HG02642 (cell line): ENCODE data around the gene SCIN.
"Not testable (repeated sequence)": the region's sequence is repeated elsewhere in the genome, so short reads cannot be mapped to it uniquely, and the experiment has no call there.

Experiments
- ATAC-seq: cut with Tn5 transposase; IDR thresholded peaks from one replicate; pipeline ENCODE4 v1.9.1; 2021; ENCODE audit warnings: mild to moderate bottlenecking; ENCODE audit not compliant: unreplicated experiment, poor library complexity

The SCIN gene

DNA sequence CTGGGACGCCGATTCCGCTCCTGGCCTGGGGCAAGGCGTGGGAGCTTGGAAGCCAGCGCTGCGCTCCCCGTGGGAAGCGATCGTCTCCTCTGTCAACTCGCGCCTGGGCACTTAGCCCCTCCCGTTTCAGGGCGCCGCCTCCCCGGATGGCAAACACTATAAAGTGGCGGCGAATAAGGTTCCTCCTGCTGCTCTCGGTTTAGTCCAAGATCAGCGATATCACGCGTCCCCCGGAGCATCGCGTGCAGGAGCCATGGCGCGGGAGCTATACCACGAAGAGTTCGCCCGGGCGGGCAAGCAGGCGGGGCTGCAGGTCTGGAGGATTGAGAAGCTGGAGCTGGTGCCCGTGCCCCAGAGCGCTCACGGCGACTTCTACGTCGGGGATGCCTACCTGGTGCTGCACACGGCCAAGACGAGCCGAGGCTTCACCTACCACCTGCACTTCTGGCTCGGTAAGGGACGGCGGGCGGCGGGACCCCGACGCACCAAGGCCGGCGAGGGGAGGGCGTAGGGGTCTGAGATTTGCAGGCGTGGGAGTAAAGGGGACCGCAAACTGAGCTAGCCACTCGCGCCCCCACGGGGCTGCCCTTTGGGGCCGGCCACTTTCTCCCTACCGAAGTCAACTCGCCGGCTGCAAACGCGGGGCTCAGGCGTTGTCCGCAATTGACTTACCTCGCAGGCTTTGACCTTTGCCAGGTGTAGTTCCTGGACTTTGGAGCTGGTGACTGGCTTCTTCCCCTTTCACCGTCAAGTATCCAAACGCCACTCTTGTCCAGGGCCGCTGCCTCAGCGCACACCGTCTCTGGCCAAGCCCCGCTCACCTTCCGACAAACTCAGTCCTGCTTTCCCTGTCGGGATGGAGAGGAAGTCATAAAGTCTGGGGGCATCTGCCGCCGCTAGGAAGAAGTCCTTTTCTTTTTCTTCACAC is at the start of gene SCIN:
TSS of gene SCIN (plus strand) at position 187 of the 928 bp plus-strand sequence. CDS start at position 254, 67 bp downstream.
- ATAC-seq = peak; percentile 61

DNA sequence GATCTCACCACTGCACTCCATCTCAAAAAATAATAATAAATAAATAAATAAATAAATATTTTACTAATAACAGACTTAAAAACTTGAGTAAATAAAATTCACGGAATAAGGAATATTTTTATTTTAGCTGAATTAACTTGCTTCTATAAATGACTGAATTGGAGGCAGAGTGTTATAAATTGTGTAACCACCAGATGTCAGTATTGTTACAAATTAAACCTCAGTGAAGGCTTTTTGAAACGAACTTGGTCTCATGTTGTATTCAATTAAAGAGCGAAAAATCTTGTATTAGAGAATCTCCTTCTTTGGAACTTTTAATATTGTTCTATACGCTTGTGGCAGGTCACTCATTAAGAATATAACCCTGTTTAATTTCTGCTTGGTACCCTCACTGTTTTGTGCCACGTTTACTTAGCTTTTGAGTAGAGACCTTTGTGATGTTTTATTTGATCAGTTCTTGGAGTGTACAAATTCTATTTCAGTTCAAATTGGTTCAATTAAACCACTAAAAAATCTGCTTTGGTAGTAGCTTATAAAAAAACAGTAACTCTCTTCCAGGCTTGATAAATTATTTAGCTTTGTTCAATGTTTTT is 45.6 kb upstream of the SCIN start:
- ATAC-seq = no peak

DNA sequence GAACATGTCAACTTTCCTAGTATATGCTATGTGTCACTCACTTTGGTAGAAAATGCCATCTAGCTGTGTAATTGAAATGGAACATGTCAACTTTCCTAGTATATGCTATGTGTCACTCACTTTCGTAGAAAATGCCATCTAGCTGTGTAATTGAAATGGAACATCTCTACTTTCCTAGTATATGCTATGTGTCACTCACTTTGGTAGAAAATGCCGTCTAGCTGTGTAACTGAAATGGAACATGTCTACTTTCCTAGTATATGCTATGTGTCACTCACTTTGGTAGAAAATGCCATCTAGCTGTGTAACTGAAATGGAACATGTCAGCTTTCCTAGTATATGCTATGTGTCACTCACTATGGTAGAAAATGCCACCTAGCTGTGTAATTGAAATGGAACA is 43.8 kb upstream of the SCIN start:
- ATAC-seq = not testable (repeated sequence)

DNA sequence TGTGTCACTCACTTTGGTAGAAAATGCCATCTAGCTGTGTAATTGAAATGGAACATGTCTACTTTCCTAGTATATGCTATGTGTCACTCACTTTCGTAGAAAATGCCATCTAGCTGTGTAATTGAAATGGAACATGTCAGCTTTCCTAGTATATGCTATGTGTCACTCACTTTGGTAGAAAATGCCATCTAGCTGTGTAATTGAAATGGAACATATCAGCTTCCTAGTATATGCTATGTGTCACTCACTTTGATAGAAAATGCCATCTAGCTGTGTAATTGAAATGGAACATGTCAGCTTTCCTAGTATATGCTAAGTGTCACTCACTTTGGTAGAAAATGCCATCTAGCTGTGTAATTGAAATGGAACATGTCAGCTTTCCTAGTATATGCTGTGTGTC is 42.9 kb upstream of the SCIN start:
- ATAC-seq = not testable (repeated sequence)

DNA sequence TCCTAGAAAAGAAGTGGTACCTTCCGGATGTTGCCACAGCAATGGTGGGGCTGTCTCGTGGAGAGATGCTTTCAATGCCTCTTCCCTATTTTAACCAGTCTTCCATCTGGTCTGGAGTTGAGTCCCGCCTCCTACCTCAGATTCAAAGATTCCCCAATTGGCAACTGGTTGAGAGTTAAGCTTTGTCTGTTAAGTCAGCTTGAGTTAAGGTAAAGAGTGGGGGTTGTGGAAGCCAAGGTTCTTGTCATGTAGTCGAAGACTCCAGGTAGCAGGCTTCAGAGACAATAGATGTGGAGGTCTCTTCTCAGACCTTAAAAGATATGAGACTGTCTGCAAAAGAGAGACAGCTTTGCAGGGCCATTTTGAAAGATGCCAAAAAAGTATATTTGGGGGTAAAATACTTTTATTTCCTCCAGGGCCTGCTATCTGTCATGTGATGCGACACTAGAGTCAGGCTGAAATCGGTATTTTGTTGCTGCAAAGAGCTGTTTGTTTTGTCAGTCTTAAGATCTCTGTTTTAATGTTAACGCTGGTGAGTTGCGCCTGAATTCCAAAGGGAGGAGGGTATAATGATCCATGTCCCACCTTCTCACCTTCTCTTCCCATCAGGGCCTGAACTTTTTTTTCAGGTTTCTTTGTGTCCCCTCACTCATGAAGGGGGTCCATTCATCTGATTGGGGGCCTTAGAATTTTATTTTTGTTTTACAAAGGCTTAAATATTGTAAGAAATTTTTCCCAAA is 40.4 kb upstream of the SCIN start:
- ATAC-seq = no peak

DNA sequence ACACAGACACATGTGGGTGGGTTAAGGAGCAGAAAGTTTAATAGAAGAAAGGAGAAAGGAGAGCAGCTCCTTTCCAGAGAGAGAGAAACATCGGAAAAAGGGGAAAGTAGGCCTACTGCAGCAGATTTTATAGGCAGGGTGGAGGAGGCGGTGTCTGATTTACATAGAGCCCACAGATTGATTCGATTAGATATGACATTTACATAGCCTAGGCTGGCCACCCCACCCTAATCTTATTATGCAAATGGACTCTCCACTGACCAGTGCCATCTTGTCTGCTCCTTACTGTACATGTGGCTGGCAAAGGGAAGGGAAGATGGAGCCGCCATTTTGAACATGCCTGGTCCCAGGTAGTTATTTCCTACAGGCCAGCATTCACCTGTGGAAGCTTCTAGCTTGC is 38.7 kb upstream of the SCIN start:
- no peak for ATAC-seq

DNA sequence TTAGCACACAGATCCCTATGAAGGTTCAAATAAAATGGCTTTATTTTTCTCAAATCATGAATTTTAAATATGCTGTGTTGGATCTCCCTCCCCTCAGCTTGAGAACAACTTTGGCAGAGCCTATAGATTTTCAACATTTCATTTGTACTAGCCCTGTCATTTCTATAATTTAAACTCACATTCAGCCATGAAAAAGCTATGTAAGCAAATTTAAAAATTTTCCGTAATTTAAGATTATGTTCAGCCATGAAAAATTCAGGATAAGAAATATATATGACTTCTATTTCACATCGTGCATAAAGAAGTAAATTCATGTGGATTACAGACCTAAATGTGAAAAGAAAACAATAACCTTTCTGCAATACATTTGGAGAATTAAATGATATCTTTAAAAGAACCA is 36.5 kb upstream of the SCIN start:
- no peak for ATAC-seq

DNA sequence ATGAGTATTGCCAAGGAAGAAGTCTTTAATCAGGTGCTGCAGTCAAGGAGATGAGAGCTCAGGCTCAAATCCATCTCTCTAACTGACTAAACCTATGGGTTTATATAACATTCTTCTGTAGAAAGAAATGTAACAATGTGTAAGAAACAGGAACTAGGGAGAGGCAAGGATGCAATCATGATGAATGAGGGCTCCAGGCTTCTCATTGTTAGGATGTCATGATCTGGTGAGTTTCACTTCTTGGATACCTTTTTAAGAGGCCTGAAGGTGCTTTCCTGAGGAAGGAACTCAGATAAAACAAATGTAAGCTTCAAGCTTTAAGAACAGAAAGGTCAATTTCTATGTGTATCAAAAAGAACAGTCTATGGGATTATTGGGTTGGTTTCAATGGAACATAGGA is 30.8 kb upstream of the SCIN start:
- no peak for ATAC-seq

DNA sequence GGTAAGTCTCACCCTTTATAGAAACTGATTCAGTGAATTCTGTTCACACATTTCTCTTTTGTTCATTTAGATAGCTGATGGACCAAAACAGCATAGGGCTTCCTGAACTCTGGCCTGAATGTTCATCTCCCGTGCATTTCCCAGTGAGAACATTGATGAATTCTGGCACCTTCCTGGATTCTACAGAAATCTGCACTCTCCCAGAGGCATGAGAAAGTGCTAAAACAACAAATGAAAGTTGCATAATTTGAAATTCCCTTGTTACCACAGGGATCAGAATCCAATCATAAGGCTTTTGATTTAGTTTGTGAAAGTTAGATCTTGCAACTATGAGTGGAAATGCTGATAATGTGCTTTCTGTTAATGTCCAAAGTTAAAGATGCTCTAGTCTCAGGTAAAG is 29.7 kb upstream of the SCIN start:
- no peak for ATAC-seq

DNA sequence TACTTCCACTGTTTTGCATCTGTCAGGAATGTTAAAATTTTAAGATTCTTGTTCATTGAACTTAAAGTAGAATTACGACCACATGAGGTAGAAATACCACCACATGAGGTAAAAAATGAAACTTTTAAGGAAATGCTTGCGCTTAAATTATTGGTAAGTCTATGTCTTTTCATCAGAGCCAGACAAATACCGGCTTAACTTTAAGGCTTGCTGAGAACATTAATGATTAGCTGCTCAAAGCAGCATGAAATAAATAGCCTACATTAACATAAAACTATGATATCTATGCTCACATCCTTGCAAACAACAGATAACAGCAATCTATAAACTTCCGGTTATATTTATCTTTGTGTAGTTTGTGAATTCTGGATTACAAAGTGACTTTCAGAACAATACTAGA is 26.9 kb upstream of the SCIN start:
- no peak for ATAC-seq

DNA sequence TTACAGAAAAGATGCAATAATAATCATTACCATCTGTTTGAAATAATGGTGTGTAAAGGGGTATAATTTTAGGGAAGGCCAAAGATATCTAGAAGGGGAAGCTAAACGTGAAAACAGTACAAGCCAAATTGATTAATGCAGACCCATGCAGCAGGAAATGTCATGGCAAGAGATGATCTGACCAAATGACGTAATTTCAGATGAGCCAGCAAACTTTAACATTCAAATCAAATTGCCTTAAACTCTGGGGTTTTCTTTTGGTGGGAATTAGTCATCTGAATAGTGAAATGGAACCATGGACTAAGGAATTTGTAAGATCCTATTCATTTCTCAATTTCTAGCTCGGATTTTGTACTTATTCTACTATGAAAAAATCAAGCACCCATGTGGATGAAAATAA is 21.4 kb upstream of the SCIN start:
- no peak for ATAC-seq

DNA sequence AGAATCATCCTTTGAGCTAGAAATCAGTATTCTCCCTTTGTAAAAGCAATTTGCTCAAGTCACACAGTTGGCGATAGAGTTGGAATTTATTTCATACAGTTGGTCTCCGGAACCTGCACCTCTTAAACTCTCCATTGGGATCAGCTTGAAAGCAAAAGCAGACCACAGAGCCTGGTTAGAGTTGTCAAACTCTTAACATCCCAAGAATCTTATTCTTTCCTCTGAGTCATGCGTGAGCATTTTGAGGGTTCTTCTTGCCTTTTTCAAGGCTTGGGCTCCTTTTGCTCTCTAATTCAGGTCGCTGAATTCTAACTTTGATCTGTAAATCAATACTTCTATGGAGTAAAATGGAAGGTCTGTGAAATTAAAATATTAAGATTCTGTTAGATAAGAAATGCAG is 19.6 kb upstream of the SCIN start:
- no peak for ATAC-seq

DNA sequence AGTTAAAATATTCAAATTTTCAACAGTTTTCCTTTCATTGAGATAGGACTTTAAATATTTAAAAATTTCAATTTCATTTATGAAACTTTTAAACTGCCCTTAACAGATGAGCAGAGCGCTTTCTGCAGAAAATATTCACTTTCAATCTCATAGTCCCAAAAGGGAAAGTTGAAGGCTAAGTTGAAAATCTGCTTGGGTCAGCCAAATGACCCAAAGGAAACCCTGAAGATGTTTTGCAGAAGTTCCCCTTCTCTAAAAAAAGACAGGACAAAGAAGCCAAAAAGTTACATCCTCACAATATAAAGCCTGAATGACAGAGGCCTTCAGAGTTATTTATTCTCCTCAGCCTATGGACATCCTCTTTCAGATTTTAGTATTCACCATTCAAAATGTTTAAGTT is 17.6 kb upstream of the SCIN start:
- no peak for ATAC-seq

DNA sequence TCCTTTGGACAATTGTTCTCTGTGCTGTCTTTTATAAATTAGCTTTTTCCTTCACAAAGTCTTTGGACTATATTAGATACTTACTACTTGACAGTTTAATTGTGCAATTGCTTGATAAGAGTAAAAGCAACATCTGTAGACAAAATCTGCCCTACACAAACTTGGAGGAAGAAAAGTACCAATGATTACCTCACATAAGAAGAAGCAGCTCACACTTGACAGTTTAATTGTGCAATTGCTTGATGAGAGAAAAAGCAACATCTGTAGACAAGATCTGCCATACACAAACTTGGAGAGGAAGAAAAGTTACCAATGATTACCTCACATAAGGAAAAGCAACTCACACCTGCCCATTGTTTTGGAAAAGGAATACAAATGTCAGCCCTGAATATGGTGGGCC is 17.1 kb upstream of the SCIN start:
- no peak for ATAC-seq

DNA sequence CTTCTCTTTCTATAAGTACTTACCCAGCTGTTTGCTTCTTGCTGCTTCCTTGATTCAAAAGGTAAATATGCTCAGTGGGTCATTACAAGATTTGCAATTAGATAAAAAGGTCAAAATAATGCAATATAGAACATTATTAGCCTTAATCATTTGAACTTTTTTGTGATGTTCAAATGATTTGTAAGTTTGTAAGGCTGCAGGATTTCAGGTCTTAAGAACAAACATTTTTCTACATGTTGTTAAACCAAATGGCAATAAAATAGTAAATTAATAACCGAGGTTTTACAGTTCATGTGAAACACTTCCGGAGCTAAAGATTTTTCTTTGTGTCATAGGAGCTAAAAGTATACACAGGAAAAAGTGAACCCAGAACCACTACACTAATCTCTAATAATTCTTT is 16.2 kb upstream of the SCIN start:
- ATAC-seq = no peak

DNA sequence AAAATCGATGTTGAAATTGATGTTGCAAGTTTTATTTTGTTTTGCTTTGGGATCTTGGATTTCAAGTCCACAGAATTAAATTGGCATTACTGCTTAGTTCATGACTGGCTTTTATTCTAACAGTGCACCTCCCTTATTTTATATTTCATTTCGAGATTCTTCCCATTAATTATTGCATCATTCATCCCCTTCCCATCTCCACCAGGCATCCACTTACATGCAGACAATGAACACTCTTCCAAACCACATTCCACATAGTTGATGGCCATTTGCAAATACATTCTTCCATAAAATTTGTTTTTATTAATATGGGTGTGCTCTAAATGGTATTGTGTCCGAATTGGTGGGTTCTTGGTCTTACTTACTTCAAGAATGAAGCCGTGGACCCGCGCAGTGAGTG is 15.6 kb upstream of the SCIN start:
- no peak for ATAC-seq

DNA sequence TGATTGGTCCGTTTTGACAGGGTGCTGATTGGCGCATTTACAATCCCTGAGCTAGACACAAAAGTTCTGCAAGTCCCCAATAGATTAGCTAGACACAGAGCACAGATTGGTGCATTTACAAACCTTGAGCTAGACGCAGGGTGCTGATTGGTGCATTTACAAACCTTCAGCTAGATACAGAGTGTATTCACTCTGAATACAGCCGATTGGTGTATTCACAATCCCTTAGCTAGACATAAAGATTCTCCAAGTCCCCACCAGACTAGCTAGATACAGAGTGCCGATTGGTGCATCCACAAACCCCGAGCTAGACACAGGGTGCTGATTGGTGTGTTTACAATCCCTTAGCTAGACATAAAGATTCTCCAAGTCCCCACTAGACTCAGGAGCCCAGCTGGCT is 14.8 kb upstream of the SCIN start:
- ATAC-seq = peak; percentile 45

DNA sequence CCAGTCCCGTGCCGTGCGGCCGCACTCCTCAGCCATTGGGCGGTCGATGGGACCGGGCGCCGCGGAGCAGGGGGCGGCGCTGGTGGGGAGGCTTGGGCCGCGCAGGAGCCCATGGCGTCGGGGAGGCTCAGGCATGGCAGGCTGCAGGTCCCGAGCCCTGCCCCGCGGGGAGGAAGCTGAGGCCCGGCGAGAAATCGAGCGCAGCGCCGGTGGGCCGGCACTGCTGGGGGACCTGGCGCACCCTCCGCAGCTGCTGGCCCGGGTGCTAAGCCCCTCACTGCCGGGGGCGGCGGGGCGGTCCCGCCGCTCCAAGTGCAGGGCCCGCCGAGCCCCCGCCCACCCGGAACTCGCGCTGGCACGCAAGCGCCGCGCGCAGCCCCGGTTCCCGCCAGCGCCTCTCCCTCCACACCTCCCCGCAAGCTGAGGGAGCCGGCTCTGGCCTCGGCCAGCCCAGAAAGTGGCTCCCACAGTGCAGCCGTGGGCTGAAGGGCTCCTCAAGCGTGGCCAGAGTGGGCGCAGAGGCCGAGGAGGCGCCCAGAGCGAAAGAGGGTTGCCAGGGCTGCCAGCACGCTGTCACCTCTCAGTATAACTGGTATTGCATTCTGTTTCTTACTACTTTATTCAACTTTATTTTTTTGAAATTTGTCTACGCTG is 14.3 kb upstream of the SCIN start:
- peak; percentile 83 for ATAC-seq

DNA sequence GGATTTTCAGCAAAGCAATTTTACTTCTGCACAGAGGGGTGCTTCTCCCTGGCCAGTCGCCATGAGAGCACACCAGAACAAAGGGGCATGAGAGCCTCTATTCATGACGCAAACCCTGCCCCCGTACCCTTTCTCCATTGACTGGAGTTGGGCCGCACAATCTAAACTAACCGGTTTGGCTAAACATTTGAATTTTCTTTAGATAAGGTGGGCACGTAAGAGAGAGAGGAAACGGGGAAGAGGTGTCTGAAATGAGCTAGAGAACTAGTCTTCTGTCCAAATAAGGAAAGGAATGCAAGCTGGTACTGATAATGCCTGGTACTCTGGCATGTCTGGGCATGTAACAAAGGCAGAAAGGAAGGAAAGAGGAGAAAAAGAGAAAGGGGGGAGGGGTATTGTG is 13.2 kb upstream of the SCIN start:
- ATAC-seq = no peak

DNA sequence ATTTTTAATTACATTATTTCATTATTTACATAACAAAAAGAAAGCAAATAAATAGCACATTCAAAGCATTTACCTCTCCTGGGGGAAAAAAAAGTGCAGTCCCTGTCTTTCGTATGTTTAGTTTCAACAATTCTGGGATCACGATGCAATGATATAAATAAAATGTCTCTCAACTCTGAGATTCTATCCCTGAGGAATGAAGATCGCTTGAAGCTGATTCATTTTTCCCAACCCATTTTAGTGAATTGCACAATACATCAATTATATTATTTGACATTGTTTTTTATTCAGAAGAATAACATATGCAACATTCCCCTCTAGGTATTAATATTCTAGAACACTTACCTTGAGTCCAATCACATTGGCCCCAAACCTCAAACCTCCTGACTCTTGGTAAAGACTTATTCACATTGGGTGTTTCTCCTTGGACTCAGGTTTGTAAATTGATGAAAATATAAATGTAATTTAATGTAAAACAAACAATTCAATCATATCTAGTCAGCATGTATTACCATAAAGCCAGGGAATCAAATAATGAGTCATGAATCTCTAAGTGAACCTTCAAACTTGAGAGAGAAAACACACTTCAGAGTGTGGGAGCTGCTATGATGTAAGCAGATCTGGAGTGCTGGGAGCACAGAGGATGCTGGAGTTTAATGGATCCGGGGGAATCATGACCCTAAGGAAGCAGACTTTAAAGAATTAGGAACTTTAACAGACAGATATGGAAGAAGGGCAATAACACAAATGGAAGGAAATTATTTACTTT is 5.3 kb upstream of the SCIN start:
- no peak for ATAC-seq
